Parathyroid adenoma (tissue), 2 donors: ENCODE data around the gene CYSTM1.
A peak's percentile ranks its signal among the peaks of the same experiment; 100 is the strongest.

ENCODE experiments used
- H2AFZ ChIP-seq: fragments of 300-600 bp; sonication (generic); one replicate; pipeline ENCODE4 v1.7.0; 2017; ENCODE audit warnings: antibody characterized with exemption, mild to moderate bottlenecking
- H3K27ac ChIP-seq: fragments of 300-600 bp; sonication (generic); one replicate; pipeline ENCODE4 v1.7.0; 2017
- H3K27me3 ChIP-seq: fragments of 300-600 bp; sonication (generic); one replicate; pipeline ENCODE4 v1.7.0; 2017; ENCODE audit warnings: low read length; ENCODE audit not compliant: control insufficient read depth, insufficient read depth
- H3K36me3 ChIP-seq: fragments of 300-600 bp; sonication (generic); one replicate; pipeline ENCODE4 v1.7.0; 2017; ENCODE audit warnings: low read length; ENCODE audit not compliant: control insufficient read depth, insufficient read depth
- H3K4me1 ChIP-seq: fragments of 300-600 bp; sonication (generic); one replicate; pipeline ENCODE4 v1.7.0; 2017; ENCODE audit warnings: control low read depth
- H3K4me2 ChIP-seq: fragments of 300-600 bp; sonication (generic); one replicate; pipeline ENCODE4 v1.7.0; 2017; ENCODE audit warnings: low read length
- H3K4me3 ChIP-seq: fragments of 300-600 bp; sonication (generic); one replicate; pipeline ENCODE4 v1.7.0; 2017; ENCODE audit warnings: low read depth, low read length
- H3K79me2 ChIP-seq: fragments of 300-600 bp; sonication (generic); one replicate; pipeline ENCODE4 v1.7.0; 2017; ENCODE audit warnings: control low read depth
- H3K9ac ChIP-seq: fragments of 300-600 bp; sonication (generic); one replicate; pipeline ENCODE4 v1.7.0; 2017; ENCODE audit warnings: mild to moderate bottlenecking
- H3K9me3 ChIP-seq: fragments of 300-600 bp; sonication (generic); one replicate; pipeline ENCODE4 v1.7.0; 2017; ENCODE audit warnings: low read length; ENCODE audit not compliant: control insufficient read depth
- TF ChIP-seq, protein P1 (sequence below): fragments of 300-600 bp; sonication (generic); IDR thresholded peaks from one replicate; pipeline ENCODE4 v1.7.0; 2017; ENCODE audit warnings: antibody characterized with exemption, mild to moderate bottlenecking
- donor health status: primary hyperparathyroidism.

The CYSTM1 gene

DNA sequence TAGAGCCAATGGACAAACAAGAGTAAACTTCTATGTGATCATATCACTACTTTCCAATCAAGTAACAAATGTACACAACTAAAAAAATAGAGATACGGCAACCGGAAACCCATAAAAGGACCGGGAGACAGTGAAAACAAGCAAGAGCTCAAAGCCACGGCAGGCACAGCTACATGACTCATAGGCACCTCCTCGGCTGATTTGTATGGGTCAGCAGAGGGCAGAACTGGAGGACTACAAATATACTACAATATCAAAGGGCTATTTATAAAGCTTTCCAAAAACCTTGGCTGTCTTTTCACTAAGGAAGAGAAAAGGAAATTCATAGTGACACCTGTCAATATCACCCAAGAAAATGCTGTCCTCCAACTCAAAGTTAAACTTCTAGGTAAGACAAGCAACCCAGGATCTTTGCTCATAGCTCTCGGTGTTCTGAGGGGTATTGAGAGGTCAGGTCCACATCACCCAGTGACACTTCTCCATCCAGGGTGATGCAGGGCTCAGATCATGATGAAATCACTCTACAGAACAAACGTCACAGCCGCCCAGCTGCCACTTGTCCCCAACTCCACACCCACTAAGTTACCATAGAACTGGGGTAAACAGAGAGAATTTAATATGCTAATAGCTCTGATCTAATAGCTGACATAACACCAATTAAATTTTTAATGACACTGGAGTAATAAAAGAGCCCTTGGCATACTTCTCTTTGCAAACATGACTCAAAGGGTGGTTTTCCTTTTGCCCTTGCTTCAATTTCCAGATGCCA lies 86.6 kb downstream of the CYSTM1 start:
- Histone ChIP-seq H3K4me2 (no peak overlapping the region), H3K27ac (peak overlapping the region; percentile 29), H3K79me2 (peaks cover 24% of the 10 kb centered on the region), H3K9me3 (no peaks in the 10 kb centered on the region), H3K4me3 (no peak overlapping the region), H3K36me3 (no peaks in the 10 kb centered on the region), H3K4me1 (peaks cover 14% of the 10 kb centered on the region), H2AFZ (no peak overlapping the region), H3K27me3 (no peaks in the 10 kb centered on the region), H3K9ac (no peak overlapping the region)
- TF ChIP-seq, protein P1, sequence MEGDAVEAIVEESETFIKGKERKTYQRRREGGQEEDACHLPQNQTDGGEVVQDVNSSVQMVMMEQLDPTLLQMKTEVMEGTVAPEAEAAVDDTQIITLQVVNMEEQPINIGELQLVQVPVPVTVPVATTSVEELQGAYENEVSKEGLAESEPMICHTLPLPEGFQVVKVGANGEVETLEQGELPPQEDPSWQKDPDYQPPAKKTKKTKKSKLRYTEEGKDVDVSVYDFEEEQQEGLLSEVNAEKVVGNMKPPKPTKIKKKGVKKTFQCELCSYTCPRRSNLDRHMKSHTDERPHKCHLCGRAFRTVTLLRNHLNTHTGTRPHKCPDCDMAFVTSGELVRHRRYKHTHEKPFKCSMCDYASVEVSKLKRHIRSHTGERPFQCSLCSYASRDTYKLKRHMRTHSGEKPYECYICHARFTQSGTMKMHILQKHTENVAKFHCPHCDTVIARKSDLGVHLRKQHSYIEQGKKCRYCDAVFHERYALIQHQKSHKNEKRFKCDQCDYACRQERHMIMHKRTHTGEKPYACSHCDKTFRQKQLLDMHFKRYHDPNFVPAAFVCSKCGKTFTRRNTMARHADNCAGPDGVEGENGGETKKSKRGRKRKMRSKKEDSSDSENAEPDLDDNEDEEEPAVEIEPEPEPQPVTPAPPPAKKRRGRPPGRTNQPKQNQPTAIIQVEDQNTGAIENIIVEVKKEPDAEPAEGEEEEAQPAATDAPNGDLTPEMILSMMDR, result no peak

- H3K4me3 ChIP-seq, result no peak overlapping the region
- TF ChIP-seq, protein P1, result no peak
- H3K4me1 ChIP-seq, result peaks cover 14% of the 10 kb centered on the region
- no peak overlapping the region for H3K9ac ChIP-seq
- no peaks in the 10 kb centered on the region for H3K9me3 ChIP-seq
- no peak overlapping the region for H3K4me2 ChIP-seq
- no peaks in the 10 kb centered on the region for H3K36me3 ChIP-seq
- H3K27ac ChIP-seq, result no peak overlapping the region
- no peak overlapping the region for H2AFZ ChIP-seq
- peaks cover 24% of the 10 kb centered on the region for H3K79me2 ChIP-seq
- no peaks in the 10 kb centered on the region for H3K27me3 ChIP-seq
These were observed 87.2 kb downstream of the CYSTM1 start for GRCh38 chr5:140262221-140262620.

DNA sequence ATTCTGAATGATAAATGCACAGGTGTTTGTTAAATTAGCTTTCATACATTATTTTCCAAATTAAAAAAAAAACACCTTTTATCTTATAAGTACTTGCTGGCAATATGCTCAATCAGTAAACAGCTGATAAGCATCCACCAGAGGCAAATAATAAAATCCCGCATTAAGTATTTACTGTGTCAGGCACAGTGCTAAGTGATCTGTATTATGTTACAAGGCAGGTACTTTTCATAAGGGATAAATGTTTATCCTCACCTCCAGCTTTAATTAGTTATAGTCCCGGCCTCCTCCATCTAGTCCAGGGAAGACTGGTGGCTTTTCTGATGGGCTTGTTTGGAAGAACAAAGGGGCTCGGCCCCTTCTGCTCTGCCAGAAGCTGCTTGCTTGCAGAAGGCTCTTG lies 87.9 kb downstream of the CYSTM1 start:
- H3K79me2 ChIP-seq, result peaks cover 18% of the 10 kb centered on the region
- no peak overlapping the region for H3K27ac ChIP-seq
- H3K36me3 ChIP-seq, result no peaks in the 10 kb centered on the region
- no peak overlapping the region for H3K4me2 ChIP-seq
- TF ChIP-seq, protein P1, result no peak
- H3K4me1 ChIP-seq, result peaks cover 14% of the 10 kb centered on the region
- no peak overlapping the region for H3K4me3 ChIP-seq
- no peaks in the 10 kb centered on the region for H3K9me3 ChIP-seq
- no peaks in the 10 kb centered on the region for H3K27me3 ChIP-seq
- H3K9ac ChIP-seq, result no peak overlapping the region
- no peak overlapping the region for H2AFZ ChIP-seq

- H2AFZ ChIP-seq, result no peak overlapping the region
- H3K4me3 ChIP-seq, result no peak overlapping the region
- no peak overlapping the region for H3K27ac ChIP-seq
- H3K79me2 ChIP-seq, result peaks cover 14% of the 10 kb centered on the region
- H3K36me3 ChIP-seq, result no peaks in the 10 kb centered on the region
- TF ChIP-seq, protein P1, result no peak
- peaks cover 14% of the 10 kb centered on the region for H3K4me1 ChIP-seq
- H3K4me2 ChIP-seq, result no peak overlapping the region
- no peaks in the 10 kb centered on the region for H3K27me3 ChIP-seq
- H3K9me3 ChIP-seq, result no peaks in the 10 kb centered on the region
- no peak overlapping the region for H3K9ac ChIP-seq
These were observed 90.9 kb downstream of the CYSTM1 start for GRCh38 chr5:140265845-140266244.
